Adrenal gland (tissue), 12 donors: ENCODE data around the gene ISCU. TPM values are rescaled to one million over a fixed set of nuclear protein-coding genes. Genes with fewer than 3 reads are reported as not detected.

Source experiments
- DNase-seq, 7 donors: peaks; one replicate each; pipeline ENCODE4 v3.0.0-alpha.2; 2019 to 2020
- H3K27ac ChIP-seq, 5 donors: fragments of 200-600 bp; sonication (generic) in 4 of 5; 1 replicate in 3 of 5; 2 replicates in 2 of 5; pipeline versions ENCODE4 v1.5.1 to v1.8.0; 2016 to 2020; ENCODE audit warnings: mild to moderate bottlenecking in 1 of 5
- H3K27me3 ChIP-seq: fragments of 200-600 bp; 2 replicates; pipeline ENCODE4 v1.8.0; 2021
- H3K36me3 ChIP-seq, 2 donors: fragments of 200-600 bp; replicated peaks in 1 of 2; 1 replicate in 1 of 2; 2 replicates in 1 of 2; pipeline versions ENCODE4 v1.5.1 to v1.8.0; 2018 to 2022
- H3K4me1 ChIP-seq, 2 donors: fragments of 200-600 bp; replicated peaks in 1 of 2; 1 replicate in 1 of 2; 2 replicates in 1 of 2; pipeline versions ENCODE4 v1.5.1 to v1.8.0; 2018 to 2021
- H3K4me3 ChIP-seq, 4 donors: fragments of 200-600 bp; sonication (generic) in 3 of 4; one replicate each; pipeline ENCODE4 v1.5.1; 2016 to 2018
- H3K9me3 ChIP-seq, 3 donors: fragments of 200-600 bp; sonication (generic) in 1 of 3; replicated peaks in 1 of 3; 1 replicate in 2 of 3; 2 replicates in 1 of 3; pipeline versions ENCODE4 v1.5.1 to v1.8.0; 2016 to 2021
- CTCF ChIP-seq, 6 experiments: fragments of 450-650 bp in 4 of 6; fragments of 200-600 bp in 2 of 6; sonication (generic) in 1 of 6; IDR thresholded peaks; 1 replicate in 5 of 6; 2 replicates in 1 of 6; pipeline versions ENCODE4 v1.5.1 to v1.8.0; 2016 to 2021; ENCODE audit warnings: antibody characterized with exemption in 6 of 6, mild to moderate bottlenecking in 2 of 6, moderate library complexity in 1 of 6
- POLR2A ChIP-seq, 2 donors: fragments of 450-650 bp; IDR thresholded peaks; one replicate each; pipeline ENCODE4 v1.6.1; 2017; ENCODE audit warnings: antibody characterized with exemption in 2 of 2, mild to moderate bottlenecking in 2 of 2, moderate library complexity in 1 of 2
- WGBS, 4 donors: extraction: QIAGEN DNeasy Blood & Tissue Kit in 2 of 4; methylation state at CpG; one replicate each; pipeline versions ENCODE4 v1.1.5 to v1.1.7; 2013 to 2017; 5-methylcytosine and 5-hydroxymethylcytosine counted together
- intact Hi-C, 2 donors: fragments of 100-400 bp; cut with DNase I; formaldehyde crosslinking; loops; one replicate each; pipeline versions ENCODE4 v1.14.1 to v1.15.0; 2022 to 2023
- polyA plus RNA-seq, 3 donors: library from polyadenylated mRNA; stranded (reverse); fragments of 200-250 nt in 2 of 3; fragments of 350-450 nt in 1 of 3; fragmentation: Illumina TruSeq in 1 of 3; extraction: RNeasy Lipid Tissue Mini Kit (QIAGEN cat#74804) in 1 of 3; gene quantifications; one replicate each; pipeline ENCODE4 v1.2.3, GENCODE V29; 2013 to 2014
- total RNA-seq, 9 donors: library from RNA; depleted of rRNA in 4 of 9; stranded (reverse); fragments of >200 nt in 4 of 9; fragments of 120-200 nt in 1 of 9; fragmentation: NEBNext Ultra II Directional in 1 of 9; extraction: Animal tissue kit (Norgen Biotek cat#: 25700) in 1 of 9; gene quantifications; one replicate each; pipeline versions ENCODE4 v1.1.0 to v1.2.4, GENCODE V29; 2013 to 2023
- donor health status: healthy with polysubstance abuse.
- donor health status: Bipolar disorder and iron deficiency.
- donor health status: DM: yes; HTN: yes; CAD: no.
- donor health status: DM: no; HTN: no; CAD: no.
- donor health status: DM: no; HTN: no; CAD: no.
- donor health status: DM: yes; HTN: yes; CAD: no.

The ISCU gene
- total and polyA plus RNA-seq, 12 donors, result 209 to 1,219 (median 393) TPM

GRCh38 chr12:108591267-108591980 is 29.0 kb downstream of the ISCU start:
- no peaks in the 10 kb centered on the region for H3K9me3 ChIP-seq
- no peaks in the 10 kb centered on the region for H3K27me3 ChIP-seq
- no peaks in the 10 kb centered on the region for H3K36me3 ChIP-seq
- no peaks in the 10 kb centered on the region for H3K4me1 ChIP-seq
- TF ChIP-seq POLR2A (IDR thresholded peaks at IDR 0.05) (no peak), CTCF (IDR thresholded peaks at IDR 0.05) (no peak)
- intact Hi-C loops, result no loop called here
- no peak overlapping the region for H3K4me3 ChIP-seq
- H3K27ac ChIP-seq, result no peak overlapping the region
- DNase-seq, result no peak
- 75 to 87% (median 84%) methylated on average over 11 to 22 of the region's 22 CpGs for WGBS, 4 donors

- Histone ChIP-seq H3K9me3 (no peaks in the 10 kb centered on the region), H3K27ac (no peak overlapping the region), H3K4me1 (no peaks in the 10 kb centered on the region), H3K4me3 (no peak overlapping the region), H3K27me3 (no peaks in the 10 kb centered on the region), H3K36me3 (no peaks in the 10 kb centered on the region)
- intact Hi-C loops, result no loop called here
- 86 to 93% (median 91%) methylated on average over 22 to 25 of the region's 25 CpGs for WGBS, 4 donors
- no peak for TF ChIP-seq POLR2A (IDR thresholded peaks at IDR 0.05)
- no peak for TF ChIP-seq CTCF (IDR thresholded peaks at IDR 0.05)
- no peak for DNase-seq
Measured at GRCh38 chr12:108592033-108592909, 29.9 kb downstream of the ISCU start.

GRCh38 chr12:108594323-108594903 is 32.0 kb downstream of the ISCU start:
- intact Hi-C loops, result no loop called here
- no peaks in the 10 kb centered on the region for H3K36me3 ChIP-seq
- no peaks in the 10 kb centered on the region for H3K9me3 ChIP-seq
- TF ChIP-seq CTCF (IDR thresholded peaks at IDR 0.05) (no peak), POLR2A (IDR thresholded peaks at IDR 0.05) (no peak)
- no peak for DNase-seq
- no peaks in the 10 kb centered on the region for H3K27me3 ChIP-seq
- H3K4me3 ChIP-seq, result no peak overlapping the region
- 96 to 97% (median 97%) methylated on average over 10 of the region's 10 CpGs for WGBS, 4 donors
- H3K27ac ChIP-seq, result no peak overlapping the region
- no peaks in the 10 kb centered on the region for H3K4me1 ChIP-seq
